Ishikawa (cell line): Measurements from ENCODE around the gene HMCN1.

Experiments
- CREB1 ChIP-seq: IDR thresholded peaks from 2 replicates; pipeline ENCODE4 v1.6.1; 2012; ENCODE audit warnings: low read depth
- EGR1 ChIP-seq: IDR thresholded peaks from 2 replicates; pipeline ENCODE4 v1.6.1; 2012
- EP300 ChIP-seq: IDR thresholded peaks from 2 replicates; pipeline ENCODE4 v1.6.1; 2012; ENCODE audit warnings: borderline replicate concordance
- MAX ChIP-seq: IDR thresholded peaks from 2 replicates; pipeline ENCODE4 v1.6.1; 2012
- RAD21 ChIP-seq: IDR thresholded peaks from 2 replicates; pipeline ENCODE4 v1.6.1; 2012; ENCODE audit warnings: low read depth
- REST ChIP-seq: IDR thresholded peaks from 2 replicates; pipeline ENCODE4 v1.6.1; 2012; ENCODE audit warnings: low read depth, mild to moderate bottlenecking
- TAF1 ChIP-seq: IDR thresholded peaks from 2 replicates; pipeline ENCODE4 v1.6.1; 2012; ENCODE audit warnings: low read depth, mild to moderate bottlenecking
- YY1 ChIP-seq: IDR thresholded peaks from 2 replicates; pipeline ENCODE4 v1.6.1; 2012; ENCODE audit warnings: low read depth

- TF ChIP-seq EGR1 (no peak), EP300 (no peak), REST (no peak), TAF1 (no peak), RAD21 (no peak), MAX (no peak), CREB1 (no peak), YY1 (no peak)
Measured at GRCh38 chr1:186189156-186189555, 455.0 kb downstream of the HMCN1 start.
